HT1080 (cell line): Measurements from ENCODE around the gene EIF4E. TPM values are rescaled to one million over a fixed set of nuclear protein-coding genes. Genes with fewer than 3 reads are reported as not detected.

Experiments
- small RNA-seq: library from RNA; depleted of rRNA; stranded (forward); fragments of <200 nt; gene quantifications from one replicate; pipeline ENCODE3, GENCODE V24; 2014
- total RNA-seq: library from RNA; depleted of rRNA; stranded (reverse); fragments of >200 nt; shearing (Covaris generic); gene quantifications from 2 replicates; pipeline ENCODE4 v1.2.3, GENCODE V29; 2014; rRNA removed

Gene EIF4E
- total RNA-seq, 1 experiment from 2014 or later, result 216 TPM

Small RNA genes within 50 kb of the gene (small RNA-seq; reads per million reads assigned to genes)
- gene RNU7-149P (not detected), gene TBCAP3 (not detected)

Other genes with a start within 250 kb of the EIF4E start
- gene METAP1, start 66.6 kb upstream of the EIF4E start, total RNA-seq, result 95.1 and 102 TPM in 2 replicates
- 145 and 176 TPM in 2 replicates for gene ADH5, start 159.7 kb upstream of the EIF4E start, total RNA-seq
- not detected in 2 replicates for gene ADH4, start 215.2 kb upstream of the EIF4E start, total RNA-seq